ENCODE results near the gene FOXR1.
"Not testable (repeated sequence)": the region's sequence is repeated elsewhere in the genome, so short reads cannot be mapped to it uniquely, and the experiment has no call there.

The FOXR1 gene

DNA sequence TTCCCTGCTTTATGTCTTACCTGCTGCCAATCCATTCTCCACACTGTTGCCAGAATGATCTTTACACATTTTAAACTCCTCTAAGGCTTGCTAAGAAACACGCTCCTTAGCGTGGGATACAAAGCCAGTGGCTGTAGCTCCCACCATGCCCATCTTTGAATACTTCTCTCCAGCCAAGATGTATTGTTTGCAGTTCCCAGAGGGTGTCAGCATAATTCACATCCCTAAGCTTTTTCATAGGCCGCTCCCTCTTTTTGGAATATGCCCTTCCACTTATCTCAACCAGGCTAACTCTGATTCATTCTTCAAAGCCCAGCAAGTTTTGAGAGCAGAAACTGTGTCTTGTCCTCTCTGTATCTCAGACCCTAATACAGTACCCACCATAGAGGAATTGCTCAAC is 23.6 kb upstream of the FOXR1 start:
- no peak for DNase-seq

DNA sequence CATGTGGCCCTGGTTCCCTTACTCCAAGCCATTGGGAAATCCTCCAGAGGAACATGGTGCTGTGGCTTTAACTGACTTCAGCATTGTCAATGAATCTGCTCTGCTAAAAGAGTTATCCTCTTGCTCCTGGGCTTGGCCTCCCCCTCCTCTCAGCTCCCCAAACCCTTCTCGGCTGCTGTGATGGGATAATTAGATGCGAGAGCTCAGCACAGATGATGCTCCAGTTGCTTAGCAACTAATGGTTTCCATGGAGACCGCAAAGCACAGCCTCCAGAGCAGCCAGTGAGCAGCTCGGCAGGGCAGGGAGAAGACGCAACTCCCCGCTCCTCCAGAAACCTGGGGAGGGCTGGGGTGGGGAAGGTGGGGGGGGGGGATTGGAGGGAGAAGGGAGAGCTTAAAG is 18.3 kb upstream of the FOXR1 start:
- DNase-seq = no peak

DNA sequence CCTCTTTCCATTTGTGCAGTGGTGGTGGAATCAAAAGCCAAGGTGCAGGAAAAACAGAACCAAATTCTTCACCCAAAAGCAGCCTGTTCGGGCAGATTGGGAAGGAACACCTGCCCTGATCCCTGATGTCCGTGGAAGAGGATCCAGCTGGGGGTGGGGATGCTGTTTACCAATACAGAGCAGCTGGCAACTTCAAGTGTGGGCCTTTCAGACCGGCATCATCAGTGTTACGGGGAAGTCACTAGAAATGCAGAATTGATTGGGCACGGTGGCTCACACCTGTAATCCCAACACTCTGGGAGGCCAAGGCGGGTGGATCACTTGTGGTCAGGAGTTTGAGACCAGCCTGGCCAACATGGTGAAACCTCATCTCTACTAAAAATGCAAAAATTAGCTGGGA is 17.6 kb upstream of the FOXR1 start:
- not testable (repeated sequence) for DNase-seq

DNA sequence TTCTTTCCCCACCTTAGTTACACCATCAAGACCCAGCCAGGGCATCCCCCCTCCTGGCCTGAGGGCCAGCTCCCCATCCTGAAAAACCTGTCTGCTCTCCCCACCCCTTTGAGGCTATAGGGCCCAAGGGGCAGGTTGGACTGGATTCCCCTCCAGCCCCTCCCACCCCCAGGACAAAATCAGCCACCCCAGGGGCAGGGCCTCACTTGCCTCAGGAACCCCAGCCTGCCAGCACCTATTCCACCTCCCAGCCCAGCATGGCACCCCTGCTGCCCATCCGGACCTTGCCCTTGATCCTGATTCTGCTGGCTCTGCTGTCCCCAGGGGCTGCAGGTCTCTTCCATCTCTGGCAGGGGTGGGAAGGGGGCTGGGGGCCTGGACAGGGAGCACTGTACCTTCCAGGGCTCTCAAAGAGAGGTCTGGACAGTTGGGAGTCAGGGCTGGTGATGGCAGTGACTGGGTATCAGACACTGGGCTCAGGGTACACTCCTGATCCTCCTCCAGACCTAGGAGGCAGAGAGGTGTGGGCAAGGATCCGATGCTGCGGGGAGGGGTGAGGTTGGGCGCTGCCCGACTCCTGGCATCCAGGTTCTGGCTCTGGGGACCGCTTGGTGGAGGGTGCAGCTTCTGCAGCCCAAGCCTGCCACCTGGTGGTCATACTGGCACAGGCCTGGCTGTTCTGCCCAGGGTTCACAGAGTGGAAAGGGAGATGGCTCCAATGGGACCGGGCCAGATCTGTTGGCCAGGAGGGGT is 15.3 kb upstream of the FOXR1 start, which contains the start of gene UPK2:
TSS of gene UPK2 (plus strand) at position 205 of the 753 bp plus-strand sequence. CDS start at position 258, 53 bp downstream.
- peak; percentile 57 to 72 for DNase-seq

DNA sequence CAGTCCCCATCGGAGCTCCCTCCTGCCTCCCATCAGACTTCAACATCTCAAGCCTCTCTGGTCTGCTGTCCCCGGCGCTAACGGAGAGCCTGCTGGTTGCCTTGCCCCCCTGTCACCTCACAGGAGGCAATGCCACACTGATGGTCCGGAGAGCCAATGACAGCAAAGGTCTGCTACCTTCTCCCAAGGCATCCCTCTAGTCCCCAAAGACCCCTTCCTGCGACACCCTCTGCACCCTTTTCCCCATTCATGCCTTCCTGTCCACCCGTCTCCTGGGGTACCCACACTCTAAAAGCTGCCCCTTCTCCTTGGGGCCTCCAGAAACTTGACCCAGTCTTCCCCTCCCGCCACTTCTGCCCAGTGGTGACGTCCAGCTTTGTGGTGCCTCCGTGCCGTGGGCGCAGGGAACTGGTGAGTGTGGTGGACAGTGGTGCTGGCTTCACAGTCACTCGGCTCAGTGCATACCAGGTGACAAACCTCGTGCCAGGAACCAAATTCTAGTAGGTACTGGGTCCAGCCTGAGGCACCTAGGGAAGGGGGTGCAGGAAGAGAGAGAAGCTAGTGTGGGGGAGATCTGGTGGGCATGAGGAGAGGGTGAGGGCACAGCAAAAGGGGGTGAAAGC is 14.6 kb upstream of the FOXR1 start:
- no peak for DNase-seq

DNA sequence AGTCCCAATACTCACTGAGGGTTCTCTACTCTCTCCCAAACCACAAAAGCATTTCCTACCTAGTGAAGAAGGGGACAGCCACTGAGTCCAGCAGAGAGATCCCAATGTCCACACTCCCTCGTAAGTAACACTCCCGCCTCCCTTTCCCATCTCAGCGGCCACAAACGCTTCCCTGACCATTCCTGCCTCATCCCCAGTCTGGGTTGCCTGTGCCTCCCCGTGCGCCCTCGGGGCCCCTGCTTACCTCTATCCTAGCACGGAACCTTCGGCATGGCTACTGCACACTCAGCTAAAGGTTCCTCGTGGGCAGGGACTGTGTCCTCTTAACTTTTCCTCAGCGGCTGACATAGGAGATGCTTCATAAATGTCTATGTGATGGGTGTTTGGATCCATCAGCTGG is 14.0 kb upstream of the FOXR1 start:
- DNase-seq = no peak

DNA sequence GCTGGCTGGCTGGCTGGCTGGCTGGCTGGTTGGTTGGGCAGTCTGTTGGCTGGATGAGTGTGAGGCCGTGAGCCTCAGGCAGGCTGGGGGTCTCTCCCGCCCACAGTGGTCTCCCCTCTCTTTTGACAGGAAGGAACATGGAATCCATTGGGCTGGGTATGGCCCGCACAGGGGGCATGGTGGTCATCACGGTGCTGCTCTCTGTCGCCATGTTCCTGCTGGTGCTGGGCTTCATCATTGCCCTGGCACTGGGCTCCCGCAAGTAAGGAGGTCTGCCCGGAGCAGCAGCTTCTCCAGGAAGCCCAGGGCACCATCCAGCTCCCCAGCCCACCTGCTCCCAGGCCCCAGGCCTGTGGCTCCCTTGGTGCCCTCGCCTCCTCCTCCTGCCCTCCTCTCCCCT is 13.6 kb upstream of the FOXR1 start:
- DNase-seq = no peak

DNA sequence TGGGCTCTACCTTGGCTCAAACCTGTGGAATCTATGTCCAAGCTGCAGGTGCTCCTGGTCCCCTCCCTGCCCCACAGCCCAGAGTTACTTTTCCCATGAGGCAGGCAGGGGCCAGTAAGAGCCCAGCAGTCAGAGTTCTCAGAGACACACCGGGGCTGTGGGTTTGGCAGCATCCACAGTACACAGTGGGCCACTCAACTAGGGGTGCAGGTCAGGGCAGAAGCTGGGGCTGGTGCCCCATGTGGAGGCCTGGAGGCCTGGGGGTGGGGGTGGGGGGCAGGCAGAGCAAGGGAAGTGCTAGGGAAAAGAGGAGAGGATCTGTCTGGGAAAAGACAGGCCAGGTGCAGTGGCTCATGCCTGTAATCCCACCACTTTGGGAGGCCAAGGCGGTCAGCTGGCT is 13.0 kb upstream of the FOXR1 start:
- no peak for DNase-seq

DNA sequence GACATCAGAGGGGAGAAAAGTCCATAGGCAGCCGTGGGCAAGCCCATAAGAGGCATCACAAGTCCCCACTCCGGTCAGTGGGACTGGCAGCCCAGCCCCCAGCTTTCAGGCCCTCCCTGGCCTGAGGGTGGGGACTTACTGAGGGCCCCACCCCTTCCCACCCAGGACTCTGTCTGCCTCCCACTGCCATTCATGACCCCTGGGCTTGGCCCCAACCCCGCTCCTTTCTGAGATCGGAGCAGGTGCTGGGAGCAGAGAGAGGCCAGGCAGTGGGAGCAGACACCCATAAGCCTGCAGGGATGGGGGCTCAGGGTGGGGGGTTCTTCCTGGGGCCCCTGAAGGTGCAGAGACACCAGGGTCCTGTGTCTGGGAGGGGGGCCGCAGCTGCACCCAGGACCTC is 10.4 kb upstream of the FOXR1 start:
- no peak for DNase-seq

DNA sequence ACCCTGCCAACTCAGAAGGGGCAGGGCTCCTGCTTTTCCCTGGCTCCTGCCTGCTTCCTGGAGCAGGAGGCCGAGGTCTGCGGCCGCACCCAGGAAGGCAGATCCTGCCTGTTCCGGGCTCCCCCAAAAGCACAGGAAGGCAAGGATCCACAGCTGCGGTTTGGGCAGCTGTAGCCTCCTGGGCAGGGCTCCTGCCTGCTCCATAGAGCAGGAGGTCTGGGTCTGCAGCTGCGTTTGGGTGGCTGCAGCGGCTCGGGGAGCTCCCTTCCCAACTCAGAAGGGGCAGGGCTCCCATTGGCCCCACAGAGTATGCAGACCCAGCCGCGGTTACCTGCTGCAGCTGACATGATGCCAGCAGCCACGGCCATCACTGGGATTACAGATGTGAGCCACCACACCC is 10.0 kb upstream of the FOXR1 start:
- no peak for DNase-seq

DNA sequence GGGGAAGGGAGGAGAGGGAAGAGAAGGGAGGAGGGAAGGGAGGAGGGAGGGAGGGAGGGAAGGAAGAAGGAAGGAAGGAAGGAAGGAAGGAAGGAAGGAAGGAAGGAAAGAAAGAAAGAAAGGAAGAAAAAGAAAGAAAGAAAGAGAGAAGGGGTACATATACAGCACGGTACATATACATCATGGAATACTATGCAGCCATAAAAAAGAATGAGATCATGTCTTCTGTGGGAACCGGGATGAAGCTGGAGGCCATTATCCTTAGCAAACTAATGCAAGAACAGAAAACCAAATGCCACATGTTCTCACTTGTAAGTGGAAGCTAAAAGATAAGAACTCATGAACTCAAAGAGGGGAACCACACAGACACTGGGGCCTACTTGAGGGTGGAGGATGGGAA is 2.1 kb upstream of the FOXR1 start:
- not testable (repeated sequence) for DNase-seq

DNA sequence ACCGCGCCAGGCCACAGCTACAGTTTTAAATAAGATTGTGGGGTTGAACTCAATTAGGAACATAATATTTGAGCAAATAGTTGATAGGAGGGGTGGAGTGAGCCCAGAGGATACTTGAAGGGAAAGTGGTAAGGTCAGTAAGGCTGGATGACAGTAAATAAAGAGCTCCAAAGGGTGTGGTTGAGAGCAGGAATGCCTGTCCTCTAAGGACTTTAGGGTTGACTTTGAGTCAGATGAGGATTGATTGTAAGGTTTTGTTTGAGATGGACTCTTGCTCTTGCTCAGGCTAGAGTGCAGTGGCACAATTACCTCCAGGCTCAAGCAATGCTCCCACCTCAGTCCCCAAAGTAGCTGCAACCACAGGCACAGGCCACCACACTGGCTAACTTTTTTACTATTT is 2.4 kb downstream of the FOXR1 start:
- no peak for DNase-seq

DNA sequence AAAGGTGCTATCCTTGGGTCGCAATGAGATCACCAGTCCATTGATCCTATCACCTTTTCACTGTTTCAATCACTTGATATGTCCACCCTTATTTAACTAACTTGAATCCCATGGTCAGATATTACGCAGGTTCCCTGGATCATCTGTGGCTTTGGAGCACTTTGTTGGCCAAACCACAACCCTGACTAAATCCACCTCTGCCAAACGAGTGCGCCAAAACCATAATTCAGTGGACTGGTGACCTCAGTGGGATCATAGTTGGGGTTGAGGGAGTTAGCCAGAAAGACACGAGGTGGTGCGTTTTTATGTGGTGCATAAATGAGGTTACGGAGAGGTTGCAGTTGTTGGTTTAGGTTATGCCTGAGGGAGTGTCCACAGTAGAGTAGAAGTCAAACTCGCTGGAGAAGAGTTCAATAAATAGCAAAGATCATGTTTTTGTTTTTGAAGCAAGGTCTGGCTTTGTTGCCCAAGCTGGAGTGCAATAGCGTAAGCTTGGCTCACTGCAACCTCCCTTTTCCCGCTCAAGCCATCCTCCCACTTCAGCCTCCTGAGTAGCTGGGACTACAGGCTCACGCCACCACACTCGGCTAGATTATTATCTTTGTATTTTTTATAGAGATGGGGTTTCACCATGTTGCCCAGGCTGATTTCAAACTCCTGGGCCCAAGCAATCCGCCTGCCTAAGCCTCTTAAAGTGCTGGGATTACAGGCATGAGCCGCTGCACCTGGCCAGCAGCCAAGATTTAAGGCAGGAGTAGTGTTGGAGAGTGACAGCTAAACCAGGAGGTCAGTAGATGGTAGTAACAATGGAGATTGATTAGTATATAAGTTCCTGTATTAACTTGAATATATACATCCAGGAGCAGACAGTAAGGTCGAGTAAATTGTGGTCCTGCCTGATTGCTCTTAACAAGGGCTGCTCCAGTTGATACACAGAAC is 4.5 kb downstream of the FOXR1 start:
- DNase-seq = no peak

DNA sequence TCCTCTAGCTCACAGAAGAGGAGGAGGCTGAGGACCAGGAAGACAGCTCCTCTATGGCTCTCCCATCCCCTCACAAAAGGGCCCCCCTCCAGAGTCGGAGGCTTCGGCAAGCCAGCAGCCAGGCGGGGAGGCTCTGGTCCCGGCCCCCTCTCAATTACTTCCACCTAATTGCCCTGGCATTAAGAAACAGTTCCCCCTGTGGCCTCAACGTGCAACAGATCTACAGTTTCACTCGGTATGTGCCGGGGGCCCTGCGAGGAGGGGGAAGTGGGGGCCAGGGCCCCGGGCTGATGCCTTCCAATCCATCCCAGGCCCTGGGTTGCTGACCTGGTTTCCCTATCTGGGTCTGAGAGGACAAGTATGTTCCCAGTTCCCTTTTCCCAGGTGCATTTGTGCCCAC is 7.9 kb downstream of the FOXR1 start:
- no peak for DNase-seq

DNA sequence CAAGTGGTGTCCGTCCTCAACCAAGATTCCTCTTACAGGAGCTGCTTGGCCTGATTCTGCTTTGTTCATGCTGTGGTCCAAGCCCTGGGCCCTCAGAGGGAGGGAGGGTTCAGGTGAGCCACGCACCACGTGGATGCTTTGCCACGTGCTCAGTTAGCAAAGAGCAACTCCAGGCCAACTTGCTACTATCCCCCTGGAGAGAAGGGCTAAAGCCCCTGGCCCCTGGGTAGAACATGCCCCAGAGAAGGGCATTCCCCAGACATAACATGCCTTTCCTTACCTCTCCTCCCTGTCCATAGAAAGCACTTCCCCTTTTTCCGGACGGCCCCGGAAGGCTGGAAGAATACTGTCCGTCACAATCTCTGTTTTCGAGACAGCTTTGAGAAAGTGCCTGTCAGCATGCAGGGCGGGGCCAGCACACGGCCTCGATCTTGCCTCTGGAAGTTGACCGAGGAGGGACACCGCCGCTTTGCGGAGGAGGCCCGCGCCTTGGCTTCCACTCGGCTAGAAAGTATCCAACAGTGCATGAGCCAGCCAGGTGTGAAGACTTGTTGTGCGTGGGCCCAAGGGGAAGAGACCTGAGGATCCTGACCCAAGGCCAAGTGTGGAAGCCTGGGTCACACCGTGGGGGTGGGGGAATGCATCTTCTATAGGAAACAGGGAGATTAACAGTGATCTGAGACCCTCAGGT is 8.8 kb downstream of the FOXR1 start:
- no peak for DNase-seq

DNA sequence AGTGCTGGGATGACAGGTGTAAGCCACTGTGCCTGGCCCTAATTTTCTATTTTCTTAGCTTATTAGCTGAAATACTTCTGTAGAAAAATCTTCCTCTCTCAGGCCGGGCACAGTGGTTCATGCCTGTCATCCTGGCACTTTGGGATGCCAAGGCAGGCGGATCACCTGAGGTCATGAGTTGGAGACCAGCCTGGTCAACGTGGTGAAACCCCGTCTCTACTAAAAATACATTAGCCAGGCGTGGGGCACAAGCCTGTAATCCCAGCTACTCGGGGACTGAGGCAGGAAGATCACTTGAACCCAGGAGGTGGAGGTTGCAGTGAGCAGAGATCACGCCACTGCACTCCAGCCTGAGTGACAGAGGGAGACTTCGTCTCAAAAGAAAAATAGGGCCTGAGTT is 12.8 kb downstream of the FOXR1 start:
- not testable (repeated sequence) for DNase-seq

DNA sequence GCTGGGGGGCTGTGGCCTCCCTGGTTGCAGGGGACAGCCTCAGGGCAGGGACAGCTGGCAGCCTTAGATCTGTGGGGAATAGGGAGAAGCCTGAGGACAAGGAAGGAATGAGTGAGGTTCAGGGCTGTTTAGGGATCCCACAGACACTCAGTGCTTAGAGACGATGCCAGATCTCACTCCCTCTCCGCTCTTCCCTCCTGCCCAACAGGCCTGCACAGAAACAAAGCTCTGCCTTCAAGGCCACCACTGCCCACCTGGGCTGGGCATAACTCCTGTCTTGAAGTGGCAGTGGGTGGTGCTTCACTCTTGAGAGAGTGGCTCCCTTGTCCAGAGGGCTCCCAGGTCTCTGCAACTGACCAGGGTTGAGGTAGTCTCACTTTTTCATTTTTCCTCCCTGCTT is 13.3 kb downstream of the FOXR1 start:
- DNase-seq = no peak

DNA sequence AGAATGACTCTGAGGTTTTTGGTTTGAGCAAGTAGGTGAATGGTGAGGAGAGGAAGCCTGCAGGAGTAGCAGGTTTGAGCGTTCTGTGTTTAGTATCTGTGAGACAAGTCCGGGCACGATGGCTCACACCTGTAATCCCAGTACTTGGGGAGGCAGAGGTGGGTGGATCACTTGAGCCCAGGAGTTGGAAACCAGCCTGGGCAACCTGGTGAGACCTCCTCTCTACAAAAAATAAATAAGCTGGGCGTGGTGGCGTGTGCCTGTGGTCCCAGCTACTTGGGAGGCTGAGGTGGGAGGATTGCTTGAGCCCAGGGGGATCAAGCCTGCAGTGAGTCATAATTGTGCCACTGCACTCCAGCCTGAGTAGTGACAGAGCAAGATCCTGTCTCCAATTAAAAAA is 16.7 kb downstream of the FOXR1 start:
- DNase-seq = no peak

DNA sequence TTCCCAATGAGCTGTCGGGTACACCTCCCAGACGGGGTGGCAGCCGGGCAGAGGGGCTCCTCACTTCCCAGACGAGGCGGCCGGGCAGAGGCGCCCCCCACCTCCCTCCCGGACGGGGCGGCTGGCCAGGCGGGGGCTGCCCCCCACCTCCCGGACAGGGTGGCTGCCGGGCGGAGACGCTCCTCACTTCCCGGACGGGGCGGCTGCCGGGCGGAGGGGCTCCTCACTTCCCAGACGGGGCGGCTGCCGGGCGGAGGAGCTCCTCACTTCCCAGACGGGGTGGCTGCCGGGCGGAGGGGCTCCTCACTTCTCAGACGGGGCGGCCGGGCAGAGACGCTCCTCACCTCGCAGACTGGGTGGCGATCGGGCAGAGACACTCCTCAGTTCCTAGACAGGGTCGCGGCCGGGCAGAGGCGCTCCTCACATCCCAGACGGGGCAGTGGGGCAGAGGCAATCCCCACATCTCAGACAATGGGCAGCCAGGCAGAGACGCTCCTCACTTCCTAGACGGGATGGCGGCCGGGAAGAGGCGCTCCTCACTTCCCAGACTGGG is 20.0 kb downstream of the FOXR1 start:
- DNase-seq = not testable (repeated sequence)

DNA sequence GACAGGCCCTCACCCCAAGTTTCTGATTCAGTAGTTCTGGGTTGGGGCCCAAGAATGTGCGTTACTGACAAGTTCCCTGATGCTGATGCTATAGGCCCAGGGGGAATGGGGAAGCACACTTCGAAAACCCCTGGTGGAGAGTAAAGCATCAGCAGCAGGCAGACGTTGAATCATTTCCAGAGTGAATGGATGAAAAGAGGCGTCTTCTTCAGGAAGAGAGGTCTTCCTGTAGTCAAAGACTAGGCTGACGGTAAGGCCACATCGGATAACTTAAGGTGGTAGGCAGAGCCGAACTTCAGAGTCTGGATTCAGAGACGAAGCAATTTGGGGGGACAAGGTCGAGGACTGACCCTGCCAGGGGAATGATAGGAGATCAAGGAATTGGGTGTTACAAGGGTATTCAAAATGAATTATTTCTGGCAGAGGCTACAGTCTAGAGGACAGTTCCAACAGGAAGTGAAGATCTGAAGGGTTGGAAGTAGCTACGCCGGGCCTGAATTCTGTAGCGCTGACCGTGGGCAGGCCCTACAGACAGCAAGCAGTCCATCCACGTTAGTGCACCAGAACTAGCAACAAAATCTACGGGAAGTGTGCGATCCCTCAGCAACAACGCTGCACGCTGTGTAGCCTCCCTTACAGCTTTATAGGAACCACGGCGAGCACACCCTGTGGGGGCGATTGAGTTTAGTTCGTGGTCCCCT is 25.5 kb downstream of the FOXR1 start:
- peak; percentile 51 to 60 for DNase-seq

DNA sequence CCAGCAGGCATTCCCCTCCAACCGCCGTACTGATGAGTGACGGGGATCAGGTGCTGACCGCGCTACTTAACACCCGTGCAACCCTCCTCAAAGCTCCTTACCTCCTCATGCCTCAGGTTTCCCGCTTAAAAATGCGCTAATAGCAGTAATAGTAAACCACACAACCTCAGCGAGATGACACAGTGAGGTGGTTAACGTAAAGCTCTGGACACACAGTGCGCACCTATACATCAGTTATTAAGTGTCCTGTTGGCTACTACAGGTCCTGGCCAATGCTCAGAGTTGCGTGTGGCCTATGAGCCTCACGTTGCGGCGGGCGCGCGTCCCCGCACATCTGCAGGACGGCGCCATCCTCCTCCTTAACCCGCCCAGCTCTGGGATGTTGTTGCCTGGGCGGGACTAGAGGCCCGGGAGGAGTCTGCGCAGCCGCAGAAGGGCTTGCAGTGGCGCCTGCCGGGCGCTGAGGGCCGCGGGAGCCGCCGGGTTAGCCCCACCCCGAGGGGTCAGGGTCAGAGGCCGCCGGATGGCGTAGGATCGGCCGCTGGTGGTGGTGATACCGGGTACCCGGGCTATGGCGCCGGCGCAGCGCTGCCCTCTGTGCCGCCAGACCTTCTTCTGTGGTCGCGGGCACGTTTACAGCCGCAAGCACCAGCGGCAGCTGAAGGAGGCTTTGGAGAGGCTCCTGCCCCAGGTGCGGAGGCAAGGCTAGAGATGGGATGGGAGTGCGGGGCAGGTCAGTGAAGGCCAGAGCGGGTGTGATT is 26.2 kb downstream of the FOXR1 start, which contains the start of gene CENATAC:
TSS of gene CENATAC (plus strand) at position 512 of the 761 bp plus-strand sequence. CDS start at position 572, 60 bp downstream.
- peak; percentile 89 to 92 for DNase-seq

Measured in AML-193 (cell line).